ENCODE data around the gene CD300LF.

CD300LF gene

GRCh38 chr17:74725111-74725510 lies 12.4 kb upstream of the CD300LF start:
- no peak overlapping the region for H3K9ac ChIP-seq (ENCODE audit: low read length)
- H3K9me3 ChIP-seq (ENCODE audit: control insufficient read depth, low read depth, low read length), result no peaks in the 10 kb centered on the region
- no peaks in the 10 kb centered on the region for H3K27me3 ChIP-seq (ENCODE audit: control insufficient read depth, insufficient read depth, low read length)

DNA sequence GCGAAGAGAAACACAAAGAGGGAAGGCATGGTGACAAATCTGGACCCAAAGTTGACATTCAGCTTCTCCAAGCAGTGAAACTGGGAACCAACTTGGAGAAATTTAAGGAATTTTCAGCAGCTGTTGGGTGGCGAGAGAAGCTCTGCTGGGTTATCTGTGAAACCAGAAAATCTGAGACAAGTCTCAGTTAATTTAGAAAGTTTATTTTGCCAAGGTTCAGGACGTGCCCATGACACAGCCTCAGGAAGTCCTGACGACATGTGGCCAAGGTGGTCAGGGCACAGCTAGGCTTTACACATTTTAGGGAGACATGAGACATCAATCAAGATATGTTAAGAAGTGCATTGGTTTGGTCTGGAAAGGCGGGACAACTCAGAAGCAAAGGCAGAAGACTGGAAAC lies 11.2 kb upstream of the CD300LF start:
- Histone ChIP-seq H3K27me3 (ENCODE audit: control insufficient read depth, insufficient read depth, low read length) (no peaks in the 10 kb centered on the region), H3K9ac (ENCODE audit: low read length) (no peak overlapping the region), H3K36me3 (ENCODE audit: control insufficient read depth, low read depth, low read length) (no peaks in the 10 kb centered on the region), H3K27ac (ENCODE audit: low read length) (no peak overlapping the region), H3K4me3 (ENCODE audit: low read length) (no peak overlapping the region), H3K4me1 (ENCODE audit: control insufficient read depth, low read depth, low read length) (no peaks in the 10 kb centered on the region), H3K9me3 (ENCODE audit: control insufficient read depth, low read depth, low read length) (no peaks in the 10 kb centered on the region)

More at GRCh38 chr17:74725111-74725510, 12.4 kb upstream of the CD300LF start:
- Histone ChIP-seq H3K4me1 (ENCODE audit: control insufficient read depth, low read depth, low read length) (no peaks in the 10 kb centered on the region), H3K27ac (ENCODE audit: low read length) (no peak overlapping the region), H3K4me3 (ENCODE audit: low read length) (no peak overlapping the region), H3K36me3 (ENCODE audit: control insufficient read depth, low read depth, low read length) (no peaks in the 10 kb centered on the region)

DNA sequence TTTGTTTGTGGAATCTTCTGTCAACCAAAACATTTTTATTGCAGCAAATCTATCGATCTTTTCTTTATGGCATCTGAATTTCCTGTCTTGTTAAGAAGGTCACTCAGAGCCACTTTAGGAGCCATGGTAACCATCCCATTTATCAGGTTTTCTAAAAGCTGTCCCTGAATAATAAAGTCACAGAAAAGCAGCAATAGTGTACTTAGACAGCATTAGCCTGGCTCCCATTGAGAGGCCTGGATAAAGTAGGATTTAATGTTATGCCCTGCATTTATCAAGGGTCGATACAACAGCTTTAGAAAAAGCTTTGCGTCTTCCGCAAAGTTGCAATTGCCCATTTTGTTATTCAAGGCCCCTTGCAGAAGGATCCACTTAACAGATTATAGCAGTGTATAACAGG lies 10.1 kb upstream of the CD300LF start:
- no peaks in the 10 kb centered on the region for H3K9me3 ChIP-seq (ENCODE audit: control insufficient read depth, low read depth, low read length)
- no peak overlapping the region for H3K27ac ChIP-seq (ENCODE audit: low read length)
- no peaks in the 10 kb centered on the region for H3K27me3 ChIP-seq (ENCODE audit: control insufficient read depth, insufficient read depth, low read length)
- H3K9ac ChIP-seq (ENCODE audit: low read length), result no peak overlapping the region
- H3K4me3 ChIP-seq (ENCODE audit: low read length), result no peak overlapping the region
- H3K4me1 ChIP-seq (ENCODE audit: control insufficient read depth, low read depth, low read length), result no peaks in the 10 kb centered on the region
- no peaks in the 10 kb centered on the region for H3K36me3 ChIP-seq (ENCODE audit: control insufficient read depth, low read depth, low read length)

- Histone ChIP-seq H3K4me3 (ENCODE audit: low read length) (no peak overlapping the region), H3K4me1 (ENCODE audit: control insufficient read depth, low read depth, low read length) (no peaks in the 10 kb centered on the region), H3K9me3 (ENCODE audit: control insufficient read depth, low read depth, low read length) (no peaks in the 10 kb centered on the region), H3K27ac (ENCODE audit: low read length) (no peak overlapping the region), H3K36me3 (ENCODE audit: control insufficient read depth, low read depth, low read length) (no peaks in the 10 kb centered on the region), H3K27me3 (ENCODE audit: control insufficient read depth, insufficient read depth, low read length) (no peaks in the 10 kb centered on the region), H3K9ac (ENCODE audit: low read length) (no peak overlapping the region)
These were observed 7.8 kb upstream of the CD300LF start for GRCh38 chr17:74720506-74720905.

DNA sequence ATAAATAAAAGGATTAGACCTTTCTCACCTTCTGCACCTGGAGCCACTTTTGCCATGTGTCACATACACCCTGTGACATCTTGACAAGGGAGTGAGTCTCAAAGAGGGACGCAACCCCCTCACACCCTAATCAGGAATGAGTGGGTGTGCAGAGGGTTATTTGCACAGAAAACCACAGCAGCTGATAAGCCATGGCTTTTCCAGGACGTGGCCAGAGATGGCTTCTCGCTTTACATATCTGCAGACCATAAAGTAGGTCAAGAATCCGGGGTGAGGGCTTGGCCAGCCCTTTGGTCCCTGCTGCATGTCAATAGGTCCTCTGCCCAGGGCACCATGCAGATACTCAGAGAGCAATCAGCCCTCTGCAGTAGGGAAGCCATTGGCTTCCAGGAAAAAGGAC lies 2.4 kb upstream of the CD300LF start:
- Histone ChIP-seq H3K4me3 (ENCODE audit: low read length) (no peak overlapping the region), H3K9ac (ENCODE audit: low read length) (no peak overlapping the region)

GRCh38 chr17:74713171-74713755 lies 540 bp upstream of the CD300LF start:
- no peak overlapping the region for H3K27ac ChIP-seq (ENCODE audit: low read length)
- no peak overlapping the region for H3K9ac ChIP-seq (ENCODE audit: low read length)
- H3K27me3 ChIP-seq (ENCODE audit: control insufficient read depth, insufficient read depth, low read length), result no peaks in the 10 kb centered on the region
- H3K36me3 ChIP-seq (ENCODE audit: control insufficient read depth, low read depth, low read length), result no peaks in the 10 kb centered on the region
- H3K4me3 ChIP-seq (ENCODE audit: low read length), result no peak overlapping the region
- peaks cover 3% of the 10 kb centered on the region for H3K4me1 ChIP-seq (ENCODE audit: control insufficient read depth, low read depth, low read length)
- H3K9me3 ChIP-seq (ENCODE audit: control insufficient read depth, low read depth, low read length), result no peaks in the 10 kb centered on the region

More for the DNA sequence above, 2.4 kb upstream of the CD300LF start:
- Histone ChIP-seq H3K36me3 (ENCODE audit: control insufficient read depth, low read depth, low read length) (no peaks in the 10 kb centered on the region), H3K4me1 (ENCODE audit: control insufficient read depth, low read depth, low read length) (peaks cover 3% of the 10 kb centered on the region), H3K27ac (ENCODE audit: low read length) (no peak overlapping the region), H3K9me3 (ENCODE audit: control insufficient read depth, low read depth, low read length) (no peaks in the 10 kb centered on the region), H3K27me3 (ENCODE audit: control insufficient read depth, insufficient read depth, low read length) (no peaks in the 10 kb centered on the region)

GRCh38 chr17:74712301-74712700 lies 422 bp downstream of the CD300LF start:
- Histone ChIP-seq H3K27ac (ENCODE audit: low read length) (no peak overlapping the region), H3K4me3 (ENCODE audit: low read length) (no peak overlapping the region), H3K36me3 (ENCODE audit: control insufficient read depth, low read depth, low read length) (no peaks in the 10 kb centered on the region), H3K27me3 (ENCODE audit: control insufficient read depth, insufficient read depth, low read length) (no peaks in the 10 kb centered on the region), H3K9ac (ENCODE audit: low read length) (no peak overlapping the region), H3K9me3 (ENCODE audit: control insufficient read depth, low read depth, low read length) (no peaks in the 10 kb centered on the region), H3K4me1 (ENCODE audit: control insufficient read depth, low read depth, low read length) (peaks cover 3% of the 10 kb centered on the region)

- H3K27me3 ChIP-seq (ENCODE audit: control insufficient read depth, insufficient read depth, low read length), result no peaks in the 10 kb centered on the region
- H3K9me3 ChIP-seq (ENCODE audit: control insufficient read depth, low read depth, low read length), result no peaks in the 10 kb centered on the region
- no peaks in the 10 kb centered on the region for H3K36me3 ChIP-seq (ENCODE audit: control insufficient read depth, low read depth, low read length)
- no peak overlapping the region for H3K27ac ChIP-seq (ENCODE audit: low read length)
- H3K4me3 ChIP-seq (ENCODE audit: low read length), result no peak overlapping the region
- H3K4me1 ChIP-seq (ENCODE audit: control insufficient read depth, low read depth, low read length), result peaks cover 3% of the 10 kb centered on the region
- H3K9ac ChIP-seq (ENCODE audit: low read length), result no peak overlapping the region
These were observed 1.5 kb downstream of the CD300LF start for GRCh38 chr17:74711058-74711824.

DNA sequence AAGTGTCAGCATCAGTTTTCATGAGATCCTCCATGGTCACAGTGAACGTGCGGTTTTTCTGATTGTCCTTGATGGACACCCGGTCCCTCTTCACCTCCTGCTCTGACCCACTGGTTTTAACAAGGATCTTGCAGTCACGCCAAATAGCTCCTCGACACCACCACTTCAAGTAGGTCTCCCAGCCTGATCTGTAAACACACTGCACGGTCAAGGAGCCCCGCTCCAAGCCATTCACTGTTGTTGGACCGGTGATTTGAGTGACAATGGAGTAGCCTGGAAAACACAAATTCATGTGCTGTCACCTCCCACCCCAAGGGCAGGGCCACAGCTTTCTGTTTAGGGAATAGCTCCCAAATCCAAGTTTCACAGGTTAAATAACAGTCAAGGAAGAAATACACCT lies 8.2 kb downstream of the CD300LF start:
- no peaks in the 10 kb centered on the region for H3K4me1 ChIP-seq (ENCODE audit: control insufficient read depth, low read depth, low read length)
- no peak overlapping the region for H3K27ac ChIP-seq (ENCODE audit: low read length)
- H3K9me3 ChIP-seq (ENCODE audit: control insufficient read depth, low read depth, low read length), result no peaks in the 10 kb centered on the region
- no peaks in the 10 kb centered on the region for H3K27me3 ChIP-seq (ENCODE audit: control insufficient read depth, insufficient read depth, low read length)
- H3K9ac ChIP-seq (ENCODE audit: low read length), result no peak overlapping the region
- no peaks in the 10 kb centered on the region for H3K36me3 ChIP-seq (ENCODE audit: control insufficient read depth, low read depth, low read length)
- H3K4me3 ChIP-seq (ENCODE audit: low read length), result no peak overlapping the region

DNA sequence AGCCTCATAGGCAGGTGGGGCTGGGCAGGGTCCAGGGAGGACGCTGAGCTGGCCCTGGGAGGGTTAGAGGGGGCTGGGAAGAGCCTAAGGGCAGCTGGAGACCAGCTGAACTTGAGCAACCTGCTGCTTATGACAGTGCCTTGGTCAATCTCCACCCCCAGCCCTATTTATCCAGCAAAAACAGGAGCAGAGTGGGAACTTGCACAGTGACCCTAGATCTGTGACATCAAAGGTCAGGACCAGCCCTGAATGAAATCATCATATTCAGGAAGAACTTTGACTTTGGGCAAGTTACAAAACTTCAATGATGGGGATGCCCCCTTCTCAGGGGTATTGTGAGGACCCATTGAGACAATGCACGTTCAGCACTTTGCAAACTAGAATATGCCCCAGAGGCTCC lies 9.4 kb downstream of the CD300LF start:
- no peaks in the 10 kb centered on the region for H3K27me3 ChIP-seq (ENCODE audit: control insufficient read depth, insufficient read depth, low read length)
- H3K27ac ChIP-seq (ENCODE audit: low read length), result no peak overlapping the region
- no peak overlapping the region for H3K4me3 ChIP-seq (ENCODE audit: low read length)
- H3K9me3 ChIP-seq (ENCODE audit: control insufficient read depth, low read depth, low read length), result no peaks in the 10 kb centered on the region
- H3K36me3 ChIP-seq (ENCODE audit: control insufficient read depth, low read depth, low read length), result no peaks in the 10 kb centered on the region
- no peak overlapping the region for H3K9ac ChIP-seq (ENCODE audit: low read length)
- no peaks in the 10 kb centered on the region for H3K4me1 ChIP-seq (ENCODE audit: control insufficient read depth, low read depth, low read length)

DNA sequence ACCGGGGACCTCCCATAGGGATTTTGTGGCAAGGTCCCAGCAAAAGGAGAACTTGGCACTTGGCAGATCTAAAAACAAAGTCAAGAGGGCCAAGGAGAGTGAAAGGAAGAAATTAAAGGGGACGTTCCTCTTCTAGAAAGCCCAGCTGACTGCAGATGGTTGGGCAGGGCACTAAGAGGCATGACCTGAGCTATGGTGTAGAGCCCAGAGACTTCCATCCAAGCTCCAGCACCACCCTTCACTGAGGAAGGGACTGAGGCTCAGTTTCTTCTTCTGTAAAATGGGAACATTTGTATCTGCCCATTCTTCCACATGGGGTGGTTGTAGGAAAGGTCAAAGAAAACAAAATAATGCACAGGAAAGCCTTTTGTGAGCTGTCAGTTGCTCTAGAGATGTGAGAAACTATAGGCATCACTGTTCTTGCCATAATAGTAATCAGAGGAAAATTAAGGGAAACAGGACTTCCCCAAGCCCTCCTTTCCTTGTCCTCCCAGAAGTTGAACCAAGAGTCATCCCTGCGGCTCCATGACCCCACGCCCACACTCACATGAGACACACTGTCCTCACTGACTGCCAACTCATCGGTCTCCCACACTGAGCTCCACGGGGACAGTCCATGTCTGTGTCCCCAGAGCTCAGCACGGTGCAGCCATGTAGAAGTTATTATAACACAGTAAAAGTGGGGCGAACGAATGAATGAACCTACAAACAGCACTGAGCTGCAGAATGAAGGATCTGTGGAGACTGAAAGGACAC lies 10.4 kb downstream of the CD300LF start:
- Histone ChIP-seq H3K4me1 (ENCODE audit: control insufficient read depth, low read depth, low read length) (no peaks in the 10 kb centered on the region), H3K36me3 (ENCODE audit: control insufficient read depth, low read depth, low read length) (no peaks in the 10 kb centered on the region), H3K9ac (ENCODE audit: low read length) (no peak overlapping the region), H3K4me3 (ENCODE audit: low read length) (no peak overlapping the region), H3K27ac (ENCODE audit: low read length) (no peak overlapping the region), H3K9me3 (ENCODE audit: control insufficient read depth, low read depth, low read length) (no peaks in the 10 kb centered on the region), H3K27me3 (ENCODE audit: control insufficient read depth, insufficient read depth, low read length) (no peaks in the 10 kb centered on the region)
